HepG2 (cell line): ENCODE measurements around the gene PSENEN. TPM values are rescaled to one million over a fixed set of nuclear protein-coding genes. Genes with fewer than 3 reads are reported as not detected.

Experiments used
- ARID4A ChIP-seq: sonication (generic); formaldehyde crosslinking; IDR thresholded peaks from 2 replicates; pipeline ENCODE4 v1.5.0; 2020; ENCODE audit warnings: mild to moderate bottlenecking, missing genetic modification reagents, borderline replicate concordance
- CHD4 ChIP-seq: fragments of 200-600 bp; sonication (generic); IDR thresholded peaks from 2 replicates; pipeline ENCODE4 v1.7.0; 2017; ENCODE audit warnings: mild to moderate bottlenecking, low read length, borderline replicate concordance
- CREBL2 ChIP-seq: sonication (generic); formaldehyde crosslinking; IDR thresholded peaks from 2 replicates; pipeline ENCODE4 v1.8.1; 2023; ENCODE audit warnings: missing genetic modification reagents, mild to moderate bottlenecking, borderline replicate concordance
- GMEB1 ChIP-seq: sonication (generic); formaldehyde crosslinking; IDR thresholded peaks from 2 replicates; pipeline ENCODE4 v1.5.1; 2020; ENCODE audit warnings: missing genetic modification reagents, mild to moderate bottlenecking, borderline replicate concordance
- HNF4A ChIP-seq: sonication (generic); formaldehyde crosslinking; IDR thresholded peaks from 2 replicates; pipeline ENCODE4 v1.4.0; 2020; ENCODE audit warnings: missing genetic modification reagents
- HNF4G ChIP-seq, 2 experiments: sonication (generic) in 1 of 2; formaldehyde crosslinking in 1 of 2; IDR thresholded peaks; 2 replicates each; pipeline versions ENCODE4 v1.4.0 to v1.6.1; 2011 to 2020; ENCODE audit warnings: borderline replicate concordance in 2 of 2, low read depth in 2 of 2, mild to moderate bottlenecking in 2 of 2, low read length in 1 of 2, missing genetic modification reagents in 1 of 2, moderate library complexity in 1 of 2
- HOXA5 ChIP-seq: sonication (generic); formaldehyde crosslinking; IDR thresholded peaks from 2 replicates; pipeline ENCODE4 v1.4.0; 2020; ENCODE audit warnings: missing genetic modification reagents
- MTA1 ChIP-seq: sonication (generic); formaldehyde crosslinking; IDR thresholded peaks from 2 replicates; pipeline ENCODE4 v1.4.0; 2020; ENCODE audit warnings: missing genetic modification reagents, mild to moderate bottlenecking, borderline replicate concordance
- NONO ChIP-seq, 2 experiments: fragments of 450-650 bp in 1 of 2; sonication (generic) in 1 of 2; formaldehyde crosslinking in 1 of 2; IDR thresholded peaks in 1 of 2; conservative IDR thresholded peaks in 1 of 2; 2 replicates each; pipeline versions ENCODE4 v1.6.1 to v1.8.0; 2017 to 2022; ENCODE audit warnings: mild to moderate bottlenecking in 1 of 2, missing genetic modification reagents in 1 of 2, moderate library complexity in 1 of 2
- NR2F1 ChIP-seq, 2 experiments: fragments of 450-650 bp in 1 of 2; formaldehyde crosslinking in 1 of 2; IDR thresholded peaks; 2 replicates each; pipeline versions ENCODE4 v1.5.0 to v1.6.1; 2016 to 2020; ENCODE audit warnings: mild to moderate bottlenecking in 1 of 2, missing compliant biosample characterization in 1 of 2, missing genetic modification reagents in 1 of 2, moderate library complexity in 1 of 2
- PHF21A ChIP-seq: sonication (generic); formaldehyde crosslinking; IDR thresholded peaks from 2 replicates; pipeline ENCODE4 v1.5.0; 2020; ENCODE audit warnings: mild to moderate bottlenecking, missing genetic modification reagents
- SMAD1 ChIP-seq: sonication (generic); formaldehyde crosslinking; IDR thresholded peaks from 2 replicates; pipeline ENCODE4 v1.4.0; 2020; ENCODE audit warnings: missing genetic modification reagents, low read depth, mild to moderate bottlenecking, borderline replicate concordance
- THYN1 ChIP-seq: sonication (generic); formaldehyde crosslinking; IDR thresholded peaks from 2 replicates; pipeline ENCODE4 v1.8.1; 2023; ENCODE audit warnings: low read depth, mild to moderate bottlenecking, moderate library complexity, missing genetic modification reagents, borderline replicate concordance
- ZIK1 ChIP-seq: sonication (generic); formaldehyde crosslinking; IDR thresholded peaks from 2 replicates; pipeline ENCODE4 v1.5.0; 2020; ENCODE audit warnings: mild to moderate bottlenecking, low read depth, missing genetic modification reagents, borderline replicate concordance
- ZNF230 ChIP-seq: sonication (generic); formaldehyde crosslinking; IDR thresholded peaks from 2 replicates; pipeline ENCODE4 v1.4.0; 2020; ENCODE audit warnings: mild to moderate bottlenecking, missing genetic modification reagents
- ZNF263 ChIP-seq: sonication (generic); formaldehyde crosslinking; IDR thresholded peaks from 2 replicates; pipeline ENCODE4 v1.4.0; 2020; ENCODE audit warnings: missing genetic modification reagents
- ZNF556 ChIP-seq: sonication (generic); formaldehyde crosslinking; IDR thresholded peaks from 2 replicates; pipeline ENCODE4 v1.4.0; 2020; ENCODE audit warnings: mild to moderate bottlenecking, missing genetic modification reagents, borderline replicate concordance
- ZNF703 ChIP-seq: sonication (generic); formaldehyde crosslinking; IDR thresholded peaks from 2 replicates; pipeline ENCODE4 v1.5.1; 2020; ENCODE audit warnings: missing genetic modification reagents, mild to moderate bottlenecking, moderate library complexity, borderline replicate concordance
- ZNF747 ChIP-seq: sonication (generic); formaldehyde crosslinking; IDR thresholded peaks from 2 replicates; pipeline ENCODE4 v1.8.1; 2023; ENCODE audit warnings: missing genetic modification reagents, mild to moderate bottlenecking, borderline replicate concordance
- ZSCAN20 ChIP-seq: sonication (generic); formaldehyde crosslinking; IDR thresholded peaks from 2 replicates; pipeline ENCODE4 v1.4.0; 2020; ENCODE audit warnings: missing genetic modification reagents, mild to moderate bottlenecking, borderline replicate concordance
- polyA plus RNA-seq, 8 experiments: library from polyadenylated mRNA; depleted of rRNA in 3 of 8; stranded (reverse) in 7 of 8; unstranded in 1 of 8; fragments of >200 nt; fragmentation: Illumina TruSeq in 4 of 8; extraction: Trizol in 4 of 8; gene quantifications; 2 replicates each; pipeline versions ENCODE4 v1.2.1 to v1.2.3, GENCODE V29; 2011 to 2016; ENCODE audit warnings: low read depth in 4 of 8, missing spikeins in 1 of 8, mixed read lengths in 1 of 8; ENCODE audit not compliant: insufficient read depth in 1 of 8
- total RNA-seq, 5 experiments: library from RNA; depleted of rRNA; stranded (reverse); fragments of >200 nt; fragmentation: Illumina TruSeq; extraction: Trizol; gene quantifications; 2 replicates each; pipeline ENCODE4 v1.2.3, GENCODE V29; 2016; ENCODE audit warnings: low read depth in 1 of 5

Gene PSENEN
- total and polyA plus RNA-seq, 2 of the 13 experiments (the other 11 are each of a cell fraction or from before 2014, with no cell fraction given), result 16.9 to 34.2 TPM

GRCh38 chr19:35783469-35784434 lies 38.3 kb downstream of the PSENEN start (continued):
- TF ChIP-seq ZSCAN20 (CRISPR knock-in tag) (no peak), ZNF556 (no peak), NR2F1 (CRISPR knock-in tag; IDR thresholded peaks at IDR 0.05) (peak; percentile 74 to 88; a peak in 3 of 4 replicates), GMEB1 (no peak), HOXA5 (CRISPR knock-in tag) (no peak), NONO (IDR thresholded peaks at IDR 0.05) (no peak), NONO (CRISPR knock-in tag; conservative IDR thresholded peaks at IDR 0.05) (no peak), HNF4A (peak; percentile 50), ZNF747 (no peak), SMAD1 (CRISPR knock-in tag) (no peak), CREBL2 (CRISPR knock-in tag) (no peak), HNF4G (IDR thresholded peaks at IDR 0.05; ENCODE audit: borderline replicate concordance, low read depth, low read length) (peak; percentile 63; the same call in 1 of the 2 replicates), HNF4G (CRISPR knock-in tag; IDR thresholded peaks at IDR 0.05; ENCODE audit: borderline replicate concordance, low read depth) (peak; percentile 66; the same call in 1 of the 2 replicates), THYN1 (CRISPR knock-in tag) (no peak), MTA1 (CRISPR knock-in tag) (0 out of 2 replicates have a peak, but pooled peaks have one; percentile 35), CHD4 (no peak), ZNF230 (CRISPR knock-in tag) (no peak), ZIK1 (CRISPR knock-in tag) (no peak), PHF21A (no peak), ZNF263 (CRISPR knock-in tag) (peak; percentile 92), ARID4A (no peak), ZNF703 (CRISPR knock-in tag) (no peak)
